MCF 10A (cell line): ENCODE results near the gene GPR137C. TPM values are rescaled to one million over a fixed set of nuclear protein-coding genes. Genes with fewer than 3 reads are reported as not detected.

Experiments used
- Bru-seq: library from RNA; stranded (reverse); fragments of 400-500 nt; gene quantifications from one replicate; lab custom pipeline; 2021; lab: Mats Ljungman, UMichigan
- BruChase-seq, 2 experiments: library from RNA; stranded (reverse); fragments of 400-500 nt; gene quantifications; one replicate each; lab custom pipeline; 2021; lab: Mats Ljungman, UMichigan
- BruUV-seq: library from RNA; stranded (reverse); fragments of 400-500 nt; replicated peaks from 2 replicates; lab custom pipeline; 2021; lab: Mats Ljungman, UMichigan
- CTCF ChIA-PET: fragments of 300-600 bp; sonication (Branson Sonifier 250); formaldehyde crosslinking; extraction: SDS; loops from one replicate; lab custom pipeline; 2021; ENCODE audit warnings: antibody characterized with exemption, inconsistent platforms; lab: Yijun Ruan, JAX
- POLR2A ChIA-PET: fragments of 300-600, 350-650 bp; sonication (Branson Sonifier 250); formaldehyde crosslinking; extraction: SDS; loops from one replicate; lab custom pipeline; 2020; ENCODE audit warnings: antibody characterized with exemption, inconsistent platforms; lab: Yijun Ruan, JAX
- DNase-seq: peaks from one replicate; pipeline ENCODE4 v3.0.0-alpha.2; 2018; ENCODE audit not compliant: unreplicated experiment
- H3K27ac Mint-ChIP-seq: one replicate; pipeline ENCODE4 v1.8.0; 2022; ENCODE audit warnings: mild to moderate bottlenecking, low read depth, mixed read lengths; ENCODE audit not compliant: unreplicated experiment
- H3K27me3 Mint-ChIP-seq: one replicate; pipeline ENCODE4 v1.8.0; 2022; ENCODE audit warnings: mixed read lengths; ENCODE audit not compliant: insufficient read depth, unreplicated experiment
- H3K36me3 Mint-ChIP-seq: one replicate; pipeline ENCODE4 v1.8.0; 2022; ENCODE audit warnings: mild to moderate bottlenecking, moderate library complexity, mixed read lengths; ENCODE audit not compliant: insufficient read depth, unreplicated experiment
- H3K4me1 Mint-ChIP-seq: one replicate; pipeline ENCODE4 v1.8.0; 2022; ENCODE audit warnings: mixed read lengths; ENCODE audit not compliant: insufficient read depth, unreplicated experiment
- H3K4me3 Mint-ChIP-seq: one replicate; pipeline ENCODE4 v1.8.0; 2022; ENCODE audit warnings: mild to moderate bottlenecking, moderate library complexity, mixed read lengths; ENCODE audit not compliant: unreplicated experiment
- H3K9me3 Mint-ChIP-seq: one replicate; pipeline ENCODE4 v1.8.0; 2022; ENCODE audit warnings: mixed read lengths; ENCODE audit not compliant: unreplicated experiment
- intact Hi-C: fragments of 100-400 bp; cut with micrococcal nuclease; formaldehyde crosslinking; loops from 2 replicates; pipeline ENCODE4 v1.14.1; 2022
- long read RNA-seq: library from polyadenylated mRNA; stranded (forward); transcript quantifications from one replicate; pipeline ENCODE4 v2.0.0, GENCODE V29; 2022
- total RNA-seq: library from RNA; stranded (reverse); gene quantifications from 2 replicates; pipeline ENCODE4 v1.2.3, GENCODE V29; 2022
- TF ChIP-seq, protein P1 (sequence below): fragments of 200-600 bp; IDR thresholded peaks from one replicate; pipeline ENCODE4 v1.8.0; 2022; ENCODE audit warnings: antibody characterized with exemption, mild to moderate bottlenecking; ENCODE audit not compliant: unreplicated experiment

Gene GPR137C, protein sequence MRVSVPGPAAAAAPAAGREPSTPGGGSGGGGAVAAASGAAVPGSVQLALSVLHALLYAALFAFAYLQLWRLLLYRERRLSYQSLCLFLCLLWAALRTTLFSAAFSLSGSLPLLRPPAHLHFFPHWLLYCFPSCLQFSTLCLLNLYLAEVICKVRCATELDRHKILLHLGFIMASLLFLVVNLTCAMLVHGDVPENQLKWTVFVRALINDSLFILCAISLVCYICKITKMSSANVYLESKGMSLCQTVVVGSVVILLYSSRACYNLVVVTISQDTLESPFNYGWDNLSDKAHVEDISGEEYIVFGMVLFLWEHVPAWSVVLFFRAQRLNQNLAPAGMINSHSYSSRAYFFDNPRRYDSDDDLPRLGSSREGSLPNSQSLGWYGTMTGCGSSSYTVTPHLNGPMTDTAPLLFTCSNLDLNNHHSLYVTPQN
- total RNA-seq (0.10 TPM in 1 of 2 replicates, not detected in the other), Bru-seq, nascent RNA (percentile 20 among the genes with signal in this experiment), BruChase-seq, experiment 1, labeled RNA remaining after a 6-hour chase (percentile 29 among the genes with signal in this experiment), BruChase-seq, experiment 2, labeled RNA remaining after a 2-hour chase (percentile 27 among the genes with signal in this experiment)
- long read RNA-seq = 0 reads

DNA sequence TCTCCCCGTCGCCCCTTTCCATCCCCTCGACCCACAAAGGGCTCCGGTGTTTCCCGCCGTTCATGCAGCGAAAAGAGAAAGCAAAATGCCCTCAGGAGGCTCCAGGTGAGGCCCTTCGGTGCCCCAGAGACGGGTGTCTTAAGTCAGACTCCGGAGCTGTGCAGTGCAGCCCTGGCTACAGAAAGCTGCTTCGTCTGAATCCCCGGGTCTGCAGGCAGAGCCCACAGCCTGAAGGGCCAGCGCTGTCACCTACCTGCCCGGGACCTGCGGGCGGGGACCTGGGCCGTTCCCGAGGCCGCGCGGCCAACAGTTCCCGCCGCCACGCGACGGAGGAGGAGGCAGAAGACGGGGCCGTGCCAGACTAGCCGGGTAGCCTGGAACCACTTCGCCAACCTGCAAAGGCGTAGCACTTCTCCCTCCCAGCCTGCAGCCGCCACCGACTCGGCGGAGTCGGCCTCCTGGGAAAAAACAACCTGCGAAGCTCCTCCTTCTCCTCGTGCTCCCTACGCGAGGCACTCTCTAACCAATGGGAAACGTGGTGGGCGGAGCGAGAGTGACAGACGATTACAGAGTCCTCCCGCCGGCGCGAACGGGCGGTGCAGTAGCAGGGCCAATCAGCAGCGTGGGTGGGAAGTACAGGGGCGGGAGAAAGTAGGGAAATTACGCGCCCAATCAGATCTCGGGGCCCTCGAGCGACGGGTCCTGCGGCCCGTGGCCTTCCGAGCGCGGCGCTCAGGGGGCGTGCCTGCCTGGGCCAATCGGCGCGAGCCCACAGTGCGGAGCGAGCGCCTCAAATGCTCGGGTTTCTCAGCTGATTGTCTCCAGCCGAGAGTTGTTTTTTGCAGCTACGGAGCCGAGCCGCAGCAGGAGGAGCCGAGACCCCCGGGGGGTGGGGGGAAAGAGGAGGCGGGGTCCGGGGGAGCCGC, at the start of gene GPR137C, which contains the start of gene TXNDC16:
Gene GPR137C, plus strand, starts transcription at position 774 of the 926 bp plus-strand sequence. CDS start 312 bp downstream, outside the sequence.
Gene TXNDC16, minus strand, starts transcription at position 443 of the 926 bp plus-strand sequence. CDS start 8,948 bp downstream, outside the sequence.
- CTCF ChIA-PET = interaction anchor here (0.5 to 1.0 kb wide), 7 partner anchors 16 to 574 kb away, joined by 3 to 6 read pairs (median 4); no protein-coding TSS in a partner anchor

DNA sequence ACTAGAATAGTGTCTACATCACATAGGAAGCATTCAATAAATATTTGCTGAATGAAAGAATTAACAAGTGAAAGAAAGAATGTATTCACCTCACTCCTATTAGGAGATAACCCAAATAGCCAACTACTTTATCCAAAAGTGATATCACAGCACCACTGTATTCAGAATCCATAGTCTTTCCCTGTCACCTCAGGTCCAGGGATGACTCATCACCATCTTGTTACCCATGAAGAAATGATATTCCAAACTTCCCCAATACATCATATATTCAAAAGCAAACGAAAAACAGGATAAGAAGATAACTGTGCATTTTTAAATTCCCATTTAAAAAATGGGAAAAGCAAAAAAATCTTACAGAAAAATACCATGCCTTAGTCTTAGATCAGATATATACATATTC, 39.4 kb upstream of the GPR137C start:
- intact Hi-C loops = no loop called here
- Mint-ChIP-seq H3K4me1 (no peaks in the 10 kb centered on the region), H3K4me3 (no peak overlapping the region), H3K9me3 (no peaks in the 10 kb centered on the region), H3K27me3 (no peaks in the 10 kb centered on the region), H3K27ac (no peak overlapping the region), H3K36me3 (no peaks in the 10 kb centered on the region)
- TF ChIP-seq, protein P1, sequence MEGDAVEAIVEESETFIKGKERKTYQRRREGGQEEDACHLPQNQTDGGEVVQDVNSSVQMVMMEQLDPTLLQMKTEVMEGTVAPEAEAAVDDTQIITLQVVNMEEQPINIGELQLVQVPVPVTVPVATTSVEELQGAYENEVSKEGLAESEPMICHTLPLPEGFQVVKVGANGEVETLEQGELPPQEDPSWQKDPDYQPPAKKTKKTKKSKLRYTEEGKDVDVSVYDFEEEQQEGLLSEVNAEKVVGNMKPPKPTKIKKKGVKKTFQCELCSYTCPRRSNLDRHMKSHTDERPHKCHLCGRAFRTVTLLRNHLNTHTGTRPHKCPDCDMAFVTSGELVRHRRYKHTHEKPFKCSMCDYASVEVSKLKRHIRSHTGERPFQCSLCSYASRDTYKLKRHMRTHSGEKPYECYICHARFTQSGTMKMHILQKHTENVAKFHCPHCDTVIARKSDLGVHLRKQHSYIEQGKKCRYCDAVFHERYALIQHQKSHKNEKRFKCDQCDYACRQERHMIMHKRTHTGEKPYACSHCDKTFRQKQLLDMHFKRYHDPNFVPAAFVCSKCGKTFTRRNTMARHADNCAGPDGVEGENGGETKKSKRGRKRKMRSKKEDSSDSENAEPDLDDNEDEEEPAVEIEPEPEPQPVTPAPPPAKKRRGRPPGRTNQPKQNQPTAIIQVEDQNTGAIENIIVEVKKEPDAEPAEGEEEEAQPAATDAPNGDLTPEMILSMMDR = no peak
- POLR2A ChIA-PET = no interaction called here
- CTCF ChIA-PET = no interaction called here
- no peak for DNase-seq
- no TSS peak for BruUV-seq

More for the DNA sequence above, at the start of gene GPR137C, which contains the start of gene TXNDC16:
- BruUV-seq = TSS peak; percentile 74
- Mint-ChIP-seq H3K4me1 (peaks cover 12% of the 10 kb centered on the region), H3K27me3 (no peaks in the 10 kb centered on the region), H3K9me3 (no peaks in the 10 kb centered on the region), H3K36me3 (no peaks in the 10 kb centered on the region), H3K4me3 (peak within 1 kb of the TSS; percentile 80), H3K27ac (peak within 1 kb of the TSS; percentile 53)
- TF ChIP-seq, protein P1 = no peak
- DNase-seq = peak; percentile 100
- POLR2A ChIA-PET = interaction anchor here (0.6 to 3.9 kb wide), 43 partner anchors 10 to 1933 kb away, joined by 3 to 59 read pairs (median 4); partner anchors contain the start of genes ERO1A, PSMC6 and STYX
- intact Hi-C loops = loop anchor here (5.0 kb wide), 2 partner anchors 85 to 140 kb away; no protein-coding TSS in a partner anchor

DNA sequence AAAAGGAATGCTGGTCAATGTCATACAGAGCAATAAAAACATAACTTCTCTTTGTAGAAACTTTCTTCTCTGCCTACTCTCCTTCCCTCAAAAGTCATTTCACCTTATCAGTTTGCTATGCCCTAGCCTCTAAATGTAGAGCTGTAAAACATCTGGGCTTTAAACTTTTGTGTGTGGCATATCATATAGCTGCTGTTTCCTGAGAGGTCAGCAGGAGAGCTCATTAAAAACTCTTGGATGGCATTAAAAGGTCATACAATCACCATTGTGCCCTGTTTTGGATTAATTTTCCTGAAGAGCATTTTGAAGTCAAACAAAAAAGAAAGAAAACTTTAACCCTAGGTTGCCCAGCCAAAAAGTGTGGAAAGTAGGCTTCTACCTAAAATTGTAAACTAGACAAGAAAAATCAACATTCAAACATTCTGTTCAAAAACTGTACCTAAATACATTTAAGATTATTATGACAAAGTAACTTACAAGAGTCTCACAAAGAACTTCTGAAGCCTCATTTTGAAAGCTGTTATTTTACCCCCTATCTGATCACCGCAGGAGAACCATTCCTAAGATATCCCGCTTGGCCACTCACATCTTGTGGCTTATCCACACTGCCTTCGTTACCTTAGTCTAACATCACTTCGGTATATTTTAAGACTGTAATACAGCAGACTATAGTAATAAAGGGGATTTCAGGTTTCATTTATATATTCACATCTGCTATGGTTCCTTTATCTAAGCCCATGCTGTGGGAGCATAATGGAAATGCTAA, 38.4 kb upstream of the GPR137C start:
- intact Hi-C loops = no loop called here
- POLR2A ChIA-PET = no interaction called here

More for the DNA sequence above, 38.4 kb upstream of the GPR137C start:
- CTCF ChIA-PET = interaction anchor here (0.7 kb wide), 1 partner anchor 20 kb away, joined by 5 read pairs; no protein-coding TSS in a partner anchor
- TF ChIP-seq, protein P1 = no peak
- H3K36me3 Mint-ChIP-seq = no peaks in the 10 kb centered on the region
- no peak overlapping the region for H3K27ac Mint-ChIP-seq
- no peaks in the 10 kb centered on the region for H3K9me3 Mint-ChIP-seq
- no peaks in the 10 kb centered on the region for H3K4me1 Mint-ChIP-seq
- BruUV-seq = no TSS peak
- DNase-seq = no peak
- H3K27me3 Mint-ChIP-seq = no peaks in the 10 kb centered on the region
- no peak overlapping the region for H3K4me3 Mint-ChIP-seq
